ENCODE results near the gene VPS26C. TPM values are rescaled to one million over a fixed set of nuclear protein-coding genes. Genes with fewer than 3 reads are reported as not detected.
"Not testable (repeated sequence)": the region's sequence is repeated elsewhere in the genome, so short reads cannot be mapped to it uniquely, and the experiment has no call there.

VPS26C gene
- total and polyA plus RNA-seq, 9 of the 15 experiments (the other 6 are each of a cell fraction or from before 2014, with no cell fraction given) = 32.8 to 48.7 (median 42.1) TPM

- Histone ChIP-seq H3K36me3 (ENCODE audit: control insufficient read depth, insufficient read depth, low read length) (peaks cover 42% of the 10 kb centered on the region), H3K4me1 (replicated peaks in 1 of 2; ENCODE audit: control insufficient read depth in 2 of 2, insufficient read depth in 2 of 2, low read length in 2 of 2) (peaks cover 0 to 12% of the 10 kb centered on the region in 2 experiments; a peak in 1 of 5 replicates), H3K79me2 (ENCODE audit: control insufficient read depth, insufficient read depth, low read length) (peaks cover 22% of the 10 kb centered on the region)
- H3K4me2 ChIP-seq (ENCODE audit: insufficient read depth, low read length); H3K4me3 ChIP-seq; ATAC-seq; H3K9me3 ChIP-seq (replicated peaks; ENCODE audit: control insufficient read depth, insufficient read depth, low read depth, low read length); H3K9me1 ChIP-seq (ENCODE audit: control insufficient read depth, insufficient read depth, low read length); H3K27me3 ChIP-seq (ENCODE audit: control insufficient read depth in 2 of 2, insufficient read depth in 2 of 2, low read length in 2 of 2); POLR2A ChIA-PET; in situ Hi-C loops (cut with MboI); H3K27ac ChIP-seq (ENCODE audit: extremely low read depth, low read depth, low read length); DNase-seq (ENCODE audit: extremely low read depth in 1 of 4, low spot score in 3 of 4); CTCF ChIA-PET (ENCODE audit: low intra/inter-chr PET ratio); BruUV-seq (replicated peaks); H3K9ac ChIP-seq (ENCODE audit: insufficient read depth in 1 of 2, low read depth in 2 of 2, low read length in 2 of 2); H4K20me1 ChIP-seq (replicated peaks; ENCODE audit: control insufficient read depth, insufficient read depth, low read length); FAIRE-seq; H2AFZ ChIP-seq (ENCODE audit: low read depth, low read length): not testable (repeated sequence)
- WGBS (ENCODE audit: insufficient coverage, low coverage, missing lambda C conversion rate) = 82% methylated on average over 1 of the region's 3 CpGs
- intact Hi-C loops (cut with micrococcal nuclease) = loop anchor here (5.0 to 10.0 kb wide), 2 partner anchors 240 to 343 kb away; no protein-coding TSS in a partner anchor
- peak; percentile 63; the same call in 1 of the 2 replicates for TF ChIP-seq ZNF184 (CRISPR knock-in tag; IDR thresholded peaks at IDR 0.05)
Measured at GRCh38 chr21:37222248-37222647, 44.9 kb downstream of the VPS26C start.

- Histone ChIP-seq H3K4me2 (ENCODE audit: insufficient read depth, low read length) (peak overlapping the region; percentile 81), H3K27ac (ENCODE audit: extremely low read depth, low read depth, low read length) (peak overlapping the region; percentile 70), H4K20me1 (replicated peaks; ENCODE audit: control insufficient read depth, insufficient read depth, low read length) (no peaks in the 10 kb centered on the region), H3K36me3 (ENCODE audit: control insufficient read depth, insufficient read depth, low read length) (peaks cover 31% of the 10 kb centered on the region; the same call in 2 of the 3 replicates), H3K9me1 (ENCODE audit: control insufficient read depth, insufficient read depth, low read length) (no peaks in the 10 kb centered on the region), H3K9me3 (replicated peaks; ENCODE audit: control insufficient read depth, insufficient read depth, low read depth, low read length) (0 out of 2 replicates have a peak, but pooled peaks cover 7% of the 10 kb centered on the region), H3K9ac (ENCODE audit: insufficient read depth in 1 of 2, low read depth in 2 of 2, low read length in 2 of 2) (peak overlapping the region; percentile 64 to 84), H3K27me3 (ENCODE audit: control insufficient read depth in 2 of 2, insufficient read depth in 2 of 2, low read length in 2 of 2) (no peaks in the 10 kb centered on the region), H3K4me3 (peak overlapping the region; percentile 46), H3K4me1 (replicated peaks in 1 of 2; ENCODE audit: control insufficient read depth in 2 of 2, insufficient read depth in 2 of 2, low read length in 2 of 2) (peaks cover 0 to 12% of the 10 kb centered on the region in 2 experiments; a peak in 1 of 5 replicates), H2AFZ (ENCODE audit: low read depth, low read length) (peak overlapping the region; percentile 91), H3K79me2 (ENCODE audit: control insufficient read depth, insufficient read depth, low read length) (peaks cover 22% of the 10 kb centered on the region)
- ChIA-PET POLR2A (interaction anchor here (0.6 to 0.7 kb wide), 2 partner anchors 244 to 347 kb away, joined by 3 read pairs; no protein-coding TSS in a partner anchor), CTCF (ENCODE audit: low intra/inter-chr PET ratio) (no interaction called here)
- DNase-seq (ENCODE audit: extremely low read depth in 1 of 4, low spot score in 3 of 4) (peak; percentile 90 to 94 (median 91)), ATAC-seq (peak; percentile 97), FAIRE-seq (peak; percentile 88)
- no TSS peak for BruUV-seq (replicated peaks)
- WGBS (ENCODE audit: insufficient coverage, low coverage, missing lambda C conversion rate) = 50% methylated on average over 46 of the region's 46 CpGs
- in situ Hi-C loops (cut with MboI) = no loop called here
- intact Hi-C loops (cut with micrococcal nuclease) = loop anchor here (5.0 to 10.0 kb wide), 2 partner anchors 241 to 344 kb away; no protein-coding TSS in a partner anchor
- TF ChIP-seq MCM2 (IDR thresholded peaks at IDR 0.05; ENCODE audit: low read depth) = no peak
- no peak for TF ChIP-seq ZNF140 (CRISPR knock-in tag; IDR thresholded peaks at IDR 0.05)
- peak; percentile 98 for TF ChIP-seq L3MBTL2 (IDR thresholded peaks at IDR 0.05)
- no peak for TF ChIP-seq NFXL1 (CRISPR knock-in tag; IDR thresholded peaks at IDR 0.05)
- TF ChIP-seq NR1H2 (CRISPR knock-in tag; IDR thresholded peaks at IDR 0.05) = no peak
- peak; percentile 31; the same call in 1 of the 2 replicates for TF ChIP-seq HDAC2 (IDR thresholded peaks at IDR 0.05)
- TF ChIP-seq MAFG (tag; conservative IDR thresholded peaks at IDR 0.05) = no peak
- TF ChIP-seq CREB3L1 (IDR thresholded peaks at IDR 0.05; ENCODE audit: borderline replicate concordance, low read depth) = peak; percentile 48; the same call in 1 of the 2 replicates
- no peak for TF ChIP-seq ZNF444 (CRISPR knock-in tag; IDR thresholded peaks at IDR 0.05)
- TF ChIP-seq, protein P1, sequence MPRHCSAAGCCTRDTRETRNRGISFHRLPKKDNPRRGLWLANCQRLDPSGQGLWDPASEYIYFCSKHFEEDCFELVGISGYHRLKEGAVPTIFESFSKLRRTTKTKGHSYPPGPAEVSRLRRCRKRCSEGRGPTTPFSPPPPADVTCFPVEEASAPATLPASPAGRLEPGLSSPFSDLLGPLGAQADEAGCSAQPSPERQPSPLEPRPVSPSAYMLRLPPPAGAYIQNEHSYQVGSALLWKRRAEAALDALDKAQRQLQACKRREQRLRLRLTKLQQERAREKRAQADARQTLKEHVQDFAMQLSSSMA (CRISPR knock-in tag; IDR thresholded peaks at IDR 0.05) = no peak
Measured at GRCh38 chr21:37220981-37221664, 46.0 kb downstream of the VPS26C start.

Data from K562 (cell line).